Esophagus muscularis mucosa (tissue), 3 donors: ENCODE results near the gene TECR.

Experiments
- CTCF ChIP-seq, 3 experiments: fragments of 200-600 bp in 2 of 3; fragments of 450-650 bp in 1 of 3; sonication (generic) in 2 of 3; IDR thresholded peaks; one replicate each; pipeline ENCODE4 v1.5.1; 2017 to 2019; ENCODE audit warnings: antibody characterized with exemption in 3 of 3, mild to moderate bottlenecking in 2 of 3, moderate library complexity in 1 of 3
- POLR2A ChIP-seq: fragments of 450-650 bp; IDR thresholded peaks from one replicate; pipeline ENCODE4 v1.6.1; 2017; ENCODE audit warnings: antibody characterized with exemption, moderate library complexity, mild to moderate bottlenecking, low read depth
- POLR2AphosphoS5 ChIP-seq, 2 donors: sonication (generic); formaldehyde crosslinking; IDR thresholded peaks; one replicate each; pipeline ENCODE4 v1.6.1; 2017; ENCODE audit warnings: antibody characterized with exemption in 2 of 2

- no peak for TF ChIP-seq CTCF (IDR thresholded peaks at IDR 0.05)
- TF ChIP-seq POLR2AphosphoS5 (IDR thresholded peaks at IDR 0.05): no peak
- TF ChIP-seq POLR2A: no peak
These were observed 41.6 kb downstream of the TECR start for GRCh38 chr19:14570864-14571527.
